AG08395 (cell line): ENCODE measurements around the gene C8G.

Experiments
- DNase-seq: peaks from one replicate; pipeline ENCODE4 v3.0.0; 2012; ENCODE audit warnings: mixed read lengths, low spot score

Gene C8G

DNA sequence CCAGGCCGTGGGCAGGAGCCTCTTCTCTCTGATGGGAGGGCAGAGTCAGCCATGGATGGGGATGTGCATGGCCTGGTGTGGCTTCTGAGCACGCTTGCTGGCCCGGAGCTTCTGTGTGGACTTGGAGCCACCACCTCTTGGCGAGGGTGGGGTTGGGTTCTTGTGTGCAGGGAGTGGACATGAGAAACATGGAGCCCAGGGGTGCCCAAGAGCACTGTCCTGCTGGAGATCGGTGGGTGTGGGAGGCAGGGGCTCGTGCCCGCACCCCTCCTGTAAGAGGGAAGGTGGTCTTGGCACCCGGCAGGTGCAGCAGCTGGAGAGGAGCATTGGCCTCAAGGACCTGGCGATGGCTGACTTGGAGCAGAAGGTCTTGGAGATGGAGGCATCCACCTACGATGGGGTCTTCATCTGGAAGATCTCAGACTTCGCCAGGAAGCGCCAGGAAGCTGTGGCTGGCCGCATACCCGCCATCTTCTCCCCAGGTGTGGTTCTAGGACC, 24.3 kb upstream of the C8G start:
- no peak for DNase-seq

- no peak for DNase-seq
Measured at GRCh38 chr9:136921307-136921706, 23.7 kb upstream of the C8G start.

DNA sequence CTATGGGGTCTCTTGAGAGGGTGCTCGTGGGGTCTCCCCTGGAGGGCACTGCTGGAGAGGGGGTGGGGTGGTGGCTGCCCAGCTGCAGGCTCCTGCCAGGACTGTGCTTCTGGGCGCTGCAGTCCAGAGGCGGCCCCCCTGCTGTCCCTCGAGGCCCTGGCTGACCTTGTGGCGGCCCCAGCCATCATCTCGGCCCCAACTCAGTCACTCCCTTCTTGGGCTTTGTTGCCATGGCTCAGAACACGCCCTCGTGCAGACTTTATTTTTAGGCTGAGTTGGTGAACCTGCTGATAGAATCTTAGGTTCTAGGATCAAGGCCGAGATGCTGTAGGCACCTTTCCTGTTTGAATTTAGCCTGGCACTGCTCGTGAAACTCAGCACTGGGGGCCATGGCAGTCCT, 23.3 kb upstream of the C8G start:
- no peak for DNase-seq

DNA sequence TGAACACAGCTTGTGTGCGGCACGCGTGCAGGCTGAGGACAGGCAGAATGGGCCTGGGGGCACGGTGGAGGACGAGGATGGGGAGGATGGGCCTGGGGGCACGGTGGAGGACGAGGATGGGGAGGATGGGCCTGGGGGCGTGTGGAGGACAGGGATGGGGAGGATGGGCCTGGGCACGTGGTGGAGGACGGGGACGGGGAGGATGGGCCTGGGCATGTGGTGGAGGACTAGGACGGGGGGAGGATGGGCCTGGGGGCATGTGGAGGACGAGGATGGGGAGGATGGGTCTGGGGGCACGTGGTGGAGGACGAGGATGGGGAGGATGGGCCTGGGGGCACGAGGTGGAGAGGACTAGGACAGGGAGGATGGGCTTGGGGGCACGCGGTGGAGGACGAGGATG, 22.5 kb upstream of the C8G start:
- no peak for DNase-seq

DNA sequence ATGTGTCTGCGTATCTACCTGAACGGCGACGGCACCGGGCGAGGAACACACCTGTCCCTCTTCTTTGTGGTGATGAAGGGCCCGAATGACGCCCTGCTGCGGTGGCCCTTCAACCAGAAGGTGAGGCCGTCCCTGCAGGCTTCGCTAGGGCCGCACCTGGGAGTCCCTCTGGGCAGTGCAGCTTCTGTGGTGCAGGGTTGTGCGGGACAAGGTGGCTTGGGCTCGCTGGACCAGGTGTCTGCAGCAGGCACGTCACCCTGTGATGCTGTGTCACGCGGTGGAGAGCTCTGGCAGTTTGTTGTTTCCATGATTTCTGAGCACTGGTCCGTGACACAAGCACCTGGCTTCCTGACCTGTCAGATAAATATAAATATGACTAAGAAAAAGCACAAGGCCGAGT, 21.2 kb upstream of the C8G start:
- no peak for DNase-seq

DNA sequence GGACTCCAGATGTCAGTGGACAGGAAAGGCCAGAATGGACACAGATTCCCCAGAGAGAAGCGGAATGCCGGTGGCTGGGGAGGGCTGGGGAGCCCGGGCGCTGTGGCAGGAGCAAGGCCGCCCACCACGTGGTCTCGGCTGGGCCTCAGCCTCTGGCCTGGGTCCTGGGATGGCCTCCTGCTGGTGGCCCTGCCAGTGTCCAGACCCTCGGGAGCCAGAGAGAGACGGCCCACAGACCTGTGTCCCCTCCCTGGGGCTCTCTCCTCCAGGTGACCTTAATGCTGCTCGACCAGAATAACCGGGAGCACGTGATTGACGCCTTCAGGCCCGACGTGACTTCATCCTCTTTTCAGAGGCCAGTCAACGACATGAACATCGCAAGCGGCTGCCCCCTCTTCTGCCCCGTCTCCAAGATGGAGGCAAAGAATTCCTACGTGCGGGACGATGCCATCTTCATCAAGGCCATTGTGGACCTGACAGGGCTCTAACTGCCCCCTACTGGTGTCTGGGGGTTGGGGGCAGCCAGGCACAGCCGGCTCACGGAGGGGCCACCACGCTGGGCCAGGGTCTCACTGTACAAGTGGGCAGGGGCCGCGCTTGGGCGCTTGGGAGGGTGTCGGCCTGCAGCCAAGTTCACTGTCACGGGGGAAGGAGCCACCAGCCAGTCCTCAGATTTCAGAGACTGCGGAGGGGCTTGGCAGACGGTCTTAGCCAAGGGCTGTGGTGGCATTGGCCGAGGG, 19.5 kb upstream of the C8G start:
- no peak for DNase-seq

DNA sequence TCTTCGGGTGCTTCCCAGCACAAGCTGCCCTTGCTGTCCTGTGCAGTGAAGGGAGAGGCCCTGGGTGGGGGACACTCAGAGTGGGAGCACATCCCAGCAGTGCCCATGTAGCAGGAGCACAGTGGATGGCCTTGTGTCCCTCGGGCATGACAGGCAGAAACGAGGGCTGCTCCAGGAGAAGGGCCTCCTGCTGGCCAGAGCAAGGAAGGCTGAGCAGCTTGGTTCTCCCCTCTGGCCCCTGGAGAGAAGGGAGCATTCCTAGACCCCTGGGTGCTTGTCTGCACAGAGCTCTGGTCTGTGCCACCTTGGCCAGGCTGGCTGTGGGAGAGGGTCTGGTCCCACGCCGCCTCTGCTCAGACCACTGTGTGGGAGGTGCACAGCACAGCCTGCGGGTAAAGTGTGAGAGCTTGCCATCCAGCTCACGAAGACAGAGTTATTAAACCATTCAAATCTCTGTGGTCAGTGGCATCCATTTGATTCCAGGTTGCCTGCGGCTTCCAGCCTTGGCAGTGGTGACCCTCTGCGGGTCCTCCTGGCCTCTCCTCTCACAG, 18.8 kb upstream of the C8G start:
- DNase-seq, result no peak

GRCh38 chr9:136926749-136927148, 18.3 kb upstream of the C8G start:
- DNase-seq, result no peak

GRCh38 chr9:136927343-136928271, 17.4 kb upstream of the C8G start:
- no peak for DNase-seq

GRCh38 chr9:136928591-136928990, 16.5 kb upstream of the C8G start:
- no peak for DNase-seq

- no peak for DNase-seq
Measured at GRCh38 chr9:136930014-136930413, 15.0 kb upstream of the C8G start.

GRCh38 chr9:136931611-136932130, 13.4 kb upstream of the C8G start:
- no peak for DNase-seq

- DNase-seq, result no peak
Measured at GRCh38 chr9:136934277-136934676, 10.8 kb upstream of the C8G start.

GRCh38 chr9:136935651-136936050, 9.4 kb upstream of the C8G start:
- DNase-seq, result no peak

DNA sequence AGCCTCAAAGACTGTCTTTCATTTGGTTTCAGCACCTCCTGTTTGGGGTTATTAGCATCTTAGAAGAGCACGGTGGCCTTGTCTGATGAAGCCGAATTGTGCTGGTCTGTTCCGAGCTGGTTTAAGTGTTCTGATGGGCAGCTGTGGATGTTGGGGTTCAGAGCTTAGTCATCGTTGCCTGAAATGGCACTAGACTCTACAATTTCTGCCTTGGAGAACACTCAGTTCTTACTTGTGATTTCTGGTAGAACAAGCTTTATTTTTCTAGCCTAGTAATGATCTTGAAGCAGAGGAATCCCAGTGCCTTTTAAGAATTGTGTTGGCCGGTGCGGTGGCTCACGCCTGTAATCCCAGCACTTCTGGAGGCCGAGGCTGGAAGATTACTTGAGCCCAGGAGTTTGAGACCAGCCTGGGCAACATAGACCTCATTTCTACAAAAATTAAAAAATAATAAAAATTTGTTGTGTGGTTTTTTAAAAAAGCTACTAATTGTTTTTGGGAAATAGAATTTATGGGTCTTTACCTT, 8.3 kb upstream of the C8G start:
- no peak for DNase-seq

GRCh38 chr9:136937186-136938001, 7.6 kb upstream of the C8G start:
- no peak for DNase-seq

GRCh38 chr9:136939431-136939995, 5.5 kb upstream of the C8G start:
- no peak for DNase-seq

- no peak for DNase-seq
Measured at GRCh38 chr9:136939996-136940525, 5.0 kb upstream of the C8G start.

GRCh38 chr9:136940526-136941230, 4.4 kb upstream of the C8G start:
- DNase-seq, result no peak
